ENCODE results near the gene HDAC2. TPM values are rescaled to one million over a fixed set of nuclear protein-coding genes. Genes with fewer than 3 reads are reported as not detected.
A peak's percentile ranks its signal among the peaks of the same experiment; 100 is the strongest.
"Not testable (repeated sequence)": the region's sequence is repeated elsewhere in the genome, so short reads cannot be mapped to it uniquely, and the experiment has no call there.

Gene HDAC2
- 10 to 100 TPM; 90.5 to 91.7 TPM for total RNA-seq

DNA sequence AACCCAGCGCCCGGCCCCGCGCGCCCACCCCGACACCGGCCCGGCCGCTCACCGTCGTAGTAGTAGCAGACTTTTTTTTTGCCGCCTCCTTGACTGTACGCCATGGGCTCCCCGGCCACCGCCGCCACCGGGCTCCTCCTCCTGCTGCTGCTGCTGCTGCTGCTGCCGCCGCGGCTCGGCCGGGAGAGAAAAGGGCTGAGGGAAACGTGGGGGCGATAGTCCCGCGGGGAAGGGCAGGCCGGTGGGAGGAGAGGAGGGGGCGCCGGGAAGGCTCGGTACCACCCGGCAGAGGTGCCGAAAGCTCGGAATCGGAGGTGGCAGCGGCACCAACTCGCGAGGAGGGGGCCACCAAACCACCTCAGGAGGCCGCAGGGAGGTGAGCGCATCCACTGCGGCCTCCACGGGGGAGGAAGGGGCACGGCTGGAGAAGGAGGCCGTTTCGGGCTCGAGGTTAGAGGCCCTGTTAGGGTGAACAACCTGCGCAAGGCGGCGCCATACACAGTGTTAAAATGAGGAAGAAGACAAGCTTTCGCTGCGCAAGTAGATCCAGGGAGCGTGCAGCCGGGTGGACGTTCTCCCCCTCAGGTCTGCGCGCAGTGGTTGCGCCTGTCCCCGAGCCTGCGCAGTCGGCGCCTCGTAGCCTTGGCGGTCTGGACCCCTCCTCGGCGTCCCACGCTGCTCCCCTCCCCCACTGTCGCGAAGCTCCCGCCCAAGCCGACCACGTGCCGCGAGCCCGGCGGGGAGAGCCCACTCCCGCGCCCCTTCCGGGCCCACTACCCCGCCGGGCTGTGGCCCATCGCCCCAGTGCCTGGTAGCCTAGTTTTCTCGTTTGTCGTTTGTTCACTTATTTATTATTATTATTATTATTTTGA is at the start of gene HDAC2:
TSS of gene HDAC2 (minus strand) at position 344 of the 872 bp plus-strand sequence. CDS start at position 104, 240 bp downstream.
- peak; percentile 89 for ATAC-seq
- Mint-ChIP-seq H3K27ac (peak within 1 kb of the TSS; percentile 98), H3K27me3 (no peaks in the 10 kb centered on the region), H3K9me3 (no peaks in the 10 kb centered on the region), H3K4me1 (ENCODE audit: low read depth) (peaks cover 33% of the 10 kb centered on the region), H3K4me3 (peak within 1 kb of the TSS; percentile 98), H3K36me3 (ENCODE audit: low read depth) (peaks cover 6% of the 10 kb centered on the region)
- DNase-seq, result peak; percentile 84
- CTCF ChIA-PET, result interaction anchor here (1.2 to 1.8 kb wide), 3 partner anchors 10 to 61 kb away, joined by 3 to 4 read pairs (median 3); no protein-coding TSS in a partner anchor
- TF ChIP-seq, protein P1, sequence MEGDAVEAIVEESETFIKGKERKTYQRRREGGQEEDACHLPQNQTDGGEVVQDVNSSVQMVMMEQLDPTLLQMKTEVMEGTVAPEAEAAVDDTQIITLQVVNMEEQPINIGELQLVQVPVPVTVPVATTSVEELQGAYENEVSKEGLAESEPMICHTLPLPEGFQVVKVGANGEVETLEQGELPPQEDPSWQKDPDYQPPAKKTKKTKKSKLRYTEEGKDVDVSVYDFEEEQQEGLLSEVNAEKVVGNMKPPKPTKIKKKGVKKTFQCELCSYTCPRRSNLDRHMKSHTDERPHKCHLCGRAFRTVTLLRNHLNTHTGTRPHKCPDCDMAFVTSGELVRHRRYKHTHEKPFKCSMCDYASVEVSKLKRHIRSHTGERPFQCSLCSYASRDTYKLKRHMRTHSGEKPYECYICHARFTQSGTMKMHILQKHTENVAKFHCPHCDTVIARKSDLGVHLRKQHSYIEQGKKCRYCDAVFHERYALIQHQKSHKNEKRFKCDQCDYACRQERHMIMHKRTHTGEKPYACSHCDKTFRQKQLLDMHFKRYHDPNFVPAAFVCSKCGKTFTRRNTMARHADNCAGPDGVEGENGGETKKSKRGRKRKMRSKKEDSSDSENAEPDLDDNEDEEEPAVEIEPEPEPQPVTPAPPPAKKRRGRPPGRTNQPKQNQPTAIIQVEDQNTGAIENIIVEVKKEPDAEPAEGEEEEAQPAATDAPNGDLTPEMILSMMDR (IDR thresholded peaks at IDR 0.05), result no peak
- intact Hi-C loops (cut with micrococcal nuclease), result no loop called here
- POLR2A ChIA-PET, result interaction anchor here (0.8 to 1.9 kb wide), 4 partner anchors 9 to 50 kb away, joined by 3 to 12 read pairs (median 4); no protein-coding TSS in a partner anchor

DNA sequence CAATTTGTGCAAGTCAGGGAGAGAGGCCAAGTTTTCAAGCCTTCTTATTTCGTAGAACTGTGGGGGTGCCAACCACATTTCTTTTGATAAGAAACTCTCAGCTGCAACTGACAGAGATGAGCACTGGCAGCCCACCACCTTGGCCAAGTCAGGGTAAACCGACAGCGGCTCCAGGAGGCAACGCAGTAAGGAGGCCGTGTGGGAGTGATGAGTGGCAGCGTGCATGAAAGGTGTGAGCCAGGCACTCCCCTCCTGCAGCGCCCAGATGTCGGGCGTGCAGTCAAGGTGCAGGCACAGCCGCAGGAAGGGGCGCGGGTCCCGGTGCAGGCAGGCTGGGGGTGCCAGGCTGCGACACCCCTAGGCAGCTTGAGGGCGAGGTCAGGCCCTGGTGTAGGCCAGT is 49.2 kb upstream of the HDAC2 start:
- intact Hi-C loops (cut with micrococcal nuclease), result no loop called here
- Mint-ChIP-seq H3K27me3 (peaks cover 5% of the 10 kb centered on the region), H3K9me3 (no peaks in the 10 kb centered on the region), H3K36me3 (ENCODE audit: low read depth) (no peaks in the 10 kb centered on the region), H3K4me3 (no peak overlapping the region), H3K27ac (no peak overlapping the region), H3K4me1 (ENCODE audit: low read depth) (no peaks in the 10 kb centered on the region)
- TF ChIP-seq, protein P1 (IDR thresholded peaks at IDR 0.05), result no peak
- DNase-seq, result no peak
- POLR2A ChIA-PET, result no interaction called here
- CTCF ChIA-PET, result no interaction called here
- no peak for ATAC-seq

DNA sequence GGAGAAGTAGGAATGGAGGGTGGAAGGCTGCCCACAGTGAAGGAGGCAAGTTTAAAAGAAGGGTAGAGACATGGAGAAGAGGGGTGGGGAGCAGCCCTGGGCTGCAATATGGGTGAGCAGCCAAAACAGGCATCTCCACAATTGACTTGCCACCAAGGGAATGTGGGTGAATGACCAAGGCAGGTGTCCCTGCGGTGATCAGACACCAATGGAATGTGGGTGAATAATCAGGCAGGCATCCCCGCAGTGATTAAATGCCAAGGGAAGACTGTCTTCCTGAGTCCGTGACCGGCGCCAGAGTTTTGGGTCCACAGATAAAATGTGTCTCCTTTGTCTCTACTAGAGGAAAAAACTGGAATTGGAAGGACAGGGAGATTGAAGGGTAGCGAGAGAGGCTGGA is 46.2 kb upstream of the HDAC2 start:
- H3K4me3 Mint-ChIP-seq; ATAC-seq; intact Hi-C loops (cut with micrococcal nuclease); H3K9me3 Mint-ChIP-seq; DNase-seq; H3K36me3 Mint-ChIP-seq (ENCODE audit: low read depth); CTCF ChIA-PET; POLR2A ChIA-PET; H3K4me1 Mint-ChIP-seq (ENCODE audit: low read depth); H3K27ac Mint-ChIP-seq; H3K27me3 Mint-ChIP-seq: not testable (repeated sequence)

DNA sequence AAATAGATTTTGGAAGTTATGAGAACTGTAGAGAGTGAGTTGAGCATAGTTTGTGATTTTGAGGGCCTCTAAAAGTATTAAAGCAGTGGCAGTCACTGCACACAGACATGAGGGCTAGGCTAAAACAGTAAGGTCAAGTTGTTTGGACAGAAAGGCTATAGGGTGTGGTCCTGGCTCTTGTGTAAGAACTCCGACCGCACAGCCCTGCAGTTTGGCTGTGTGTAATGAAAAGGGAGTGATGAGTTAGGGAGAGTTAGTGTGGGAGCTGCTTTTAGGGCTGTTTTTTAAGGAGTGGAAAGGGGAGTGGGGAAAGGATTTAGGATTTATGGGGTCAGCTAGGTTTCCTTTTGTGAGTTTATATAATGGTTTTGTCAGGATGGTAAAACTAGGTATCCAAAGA is 43.2 kb upstream of the HDAC2 start:
- POLR2A ChIA-PET; intact Hi-C loops (cut with micrococcal nuclease); DNase-seq; H3K9me3 Mint-ChIP-seq; H3K4me1 Mint-ChIP-seq (ENCODE audit: low read depth); H3K27ac Mint-ChIP-seq; CTCF ChIA-PET; H3K36me3 Mint-ChIP-seq (ENCODE audit: low read depth); ATAC-seq; H3K4me3 Mint-ChIP-seq; H3K27me3 Mint-ChIP-seq: not testable (repeated sequence)

DNA sequence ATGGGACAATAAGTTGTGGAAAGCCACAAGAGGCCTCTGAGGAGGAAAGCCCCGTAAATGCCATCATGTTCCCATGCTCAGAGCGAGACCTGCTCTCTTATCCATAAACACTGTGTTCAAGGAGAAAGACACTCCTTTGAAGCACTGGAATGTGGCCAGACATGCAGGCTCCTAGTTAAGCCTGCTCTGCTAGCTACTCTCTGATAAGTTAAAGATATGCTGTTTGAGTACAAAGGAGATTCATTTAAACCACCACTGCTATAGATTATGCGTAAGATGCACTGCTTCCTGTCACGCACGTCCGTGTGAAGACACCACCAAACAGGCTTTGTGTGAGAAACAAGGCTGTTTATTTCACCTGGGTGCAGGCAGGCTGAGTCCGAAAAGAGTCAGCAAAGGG is 40.5 kb upstream of the HDAC2 start:
- intact Hi-C loops (cut with micrococcal nuclease); H3K9me3 Mint-ChIP-seq; H3K4me3 Mint-ChIP-seq; POLR2A ChIA-PET; H3K27ac Mint-ChIP-seq; H3K27me3 Mint-ChIP-seq; H3K4me1 Mint-ChIP-seq (ENCODE audit: low read depth); H3K36me3 Mint-ChIP-seq (ENCODE audit: low read depth); CTCF ChIA-PET; DNase-seq; ATAC-seq: not testable (repeated sequence)

DNA sequence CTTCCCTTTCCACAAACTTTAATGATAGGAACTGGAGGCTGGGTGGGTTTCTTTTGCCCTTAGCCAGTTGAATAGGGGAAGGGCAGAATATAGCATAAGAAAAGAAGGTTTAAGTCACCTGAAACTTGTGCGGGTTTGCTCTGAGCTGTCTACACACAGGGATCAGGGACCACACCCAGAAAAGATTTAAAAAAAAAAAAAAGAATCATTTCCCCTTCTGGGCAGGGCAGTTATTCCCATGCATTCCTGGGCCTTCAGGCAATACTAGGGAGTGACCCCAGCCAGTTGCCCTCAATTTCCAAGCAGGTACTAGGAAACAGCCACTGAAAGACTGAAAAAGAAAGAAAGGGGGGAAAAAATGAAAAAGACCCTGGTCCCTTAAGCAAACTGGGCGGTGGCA is 39.6 kb upstream of the HDAC2 start:
- ATAC-seq (no peak), DNase-seq (no peak)
- Mint-ChIP-seq H3K4me3 (no peak overlapping the region), H3K9me3 (no peaks in the 10 kb centered on the region), H3K36me3 (ENCODE audit: low read depth) (no peaks in the 10 kb centered on the region), H3K27ac (no peak overlapping the region), H3K4me1 (ENCODE audit: low read depth) (peaks cover 8% of the 10 kb centered on the region), H3K27me3 (peaks cover 3% of the 10 kb centered on the region)
- CTCF ChIA-PET, result no interaction called here
- TF ChIP-seq, protein P1 (IDR thresholded peaks at IDR 0.05), result no peak
- POLR2A ChIA-PET, result no interaction called here
- intact Hi-C loops (cut with micrococcal nuclease), result no loop called here

All from activated CD8-positive, alpha-beta T cell treated with anti-CD3 and anti-CD28 coated beads for 36 hours (primary cell).